Left kidney (tissue), 2 donors: Measurements from ENCODE around the gene KLRK1. TPM values are rescaled to one million over a fixed set of nuclear protein-coding genes. Genes with fewer than 3 reads are reported as not detected.
"Not testable (repeated sequence)": the region's sequence is repeated elsewhere in the genome, so short reads cannot be mapped to it uniquely, and the experiment has no call there.

Experiments
- DNase-seq: peaks from one replicate; pipeline ENCODE4 v3.0.0-alpha.2; 2013
- polyA plus RNA-seq: library from polyadenylated mRNA; unstranded; fragments of 120-200 nt; gene quantifications from one replicate; pipeline ENCODE4 v1.2.1, GENCODE V29; 2013; ENCODE audit not compliant: insufficient read length

Gene KLRK1
- polyA plus RNA-seq, 1 donor = 1.8 TPM

- no peak for DNase-seq
Measured at GRCh38 chr12:10388624-10389413, 1.0 kb downstream of the KLRK1 start.

GRCh38 chr12:10387498-10387897, 2.3 kb downstream of the KLRK1 start:
- not testable (repeated sequence) for DNase-seq

GRCh38 chr12:10386857-10387256, 3.0 kb downstream of the KLRK1 start:
- no peak for DNase-seq

GRCh38 chr12:10385166-10385613, 4.7 kb downstream of the KLRK1 start:
- DNase-seq = no peak

- no peak for DNase-seq
Measured at GRCh38 chr12:10384191-10384590, 5.7 kb downstream of the KLRK1 start.

GRCh38 chr12:10381928-10382628, 7.8 kb downstream of the KLRK1 start:
- DNase-seq = no peak

- DNase-seq = not testable (repeated sequence)
Measured at GRCh38 chr12:10378737-10379136, 11.1 kb downstream of the KLRK1 start.

- DNase-seq = no peak
Measured at GRCh38 chr12:10374624-10375018, 15.2 kb downstream of the KLRK1 start.

GRCh38 chr12:10372559-10372958, 17.3 kb downstream of the KLRK1 start:
- no peak for DNase-seq

- not testable (repeated sequence) for DNase-seq
Measured at GRCh38 chr12:10371893-10372535, 17.8 kb downstream of the KLRK1 start.

- no peak for DNase-seq
Measured at GRCh38 chr12:10369557-10370415, 20.1 kb downstream of the KLRK1 start.

GRCh38 chr12:10368206-10369171, 21.4 kb downstream of the KLRK1 start:
- no peak for DNase-seq

GRCh38 chr12:10367714-10368113, 22.1 kb downstream of the KLRK1 start:
- DNase-seq = not testable (repeated sequence)

- peak; percentile 26 for DNase-seq
Measured at GRCh38 chr12:10366875-10367274, 23.0 kb downstream of the KLRK1 start.

- no peak for DNase-seq
Measured at GRCh38 chr12:10365696-10366405, 24.0 kb downstream of the KLRK1 start.

- DNase-seq = peak; percentile 90
Measured at GRCh38 chr12:10364815-10365622, 24.8 kb downstream of the KLRK1 start.

GRCh38 chr12:10363914-10364814, 25.7 kb downstream of the KLRK1 start:
- DNase-seq = peak; percentile 60

- DNase-seq = peak; percentile 38
Measured at GRCh38 chr12:10363658-10363913, 26.3 kb downstream of the KLRK1 start.
